DOHH2 (cell line): Measurements from ENCODE around the gene LPIN1.

Experiments used
- H3F3A ChIP-seq: fragments of 200-600 bp; sonication (generic), shearing (Covaris generic); 2 replicates; pipeline ENCODE4 v1.6.0; 2016; ENCODE audit warnings: antibody characterized with exemption, mild to moderate bottlenecking; ENCODE audit not compliant: control insufficient read depth, insufficient read depth
- H3K27ac ChIP-seq: fragments of 200-600 bp; sonication (generic); 2 replicates; pipeline ENCODE4 v1.5.1; 2014; ENCODE audit warnings: low read depth, mild to moderate bottlenecking, low read length, moderate library complexity
- H3K27me3 ChIP-seq: fragments of 200-600 bp; sonication (generic); 2 replicates; pipeline ENCODE4 v1.6.1; 2014; ENCODE audit warnings: mild to moderate bottlenecking, low read length, mixed read lengths; ENCODE audit not compliant: control insufficient read depth
- H3K36me3 ChIP-seq: fragments of 200-600 bp; sonication (generic); 2 replicates; pipeline ENCODE4 v1.6.1; 2014; ENCODE audit warnings: mild to moderate bottlenecking, low read length, moderate library complexity, mixed read lengths; ENCODE audit not compliant: control insufficient read depth
- H3K4me1 ChIP-seq: fragments of 200-600 bp; sonication (generic); 2 replicates; pipeline ENCODE4 v1.6.1; 2014; ENCODE audit warnings: mild to moderate bottlenecking, low read length, mixed read lengths; ENCODE audit not compliant: control insufficient read depth
- H3K4me2 ChIP-seq: fragments of 200-600 bp; sonication (generic); 2 replicates; pipeline ENCODE4 v1.6.0; 2014; ENCODE audit warnings: mild to moderate bottlenecking, low read length, moderate library complexity
- H3K4me3 ChIP-seq: fragments of 200-600 bp; sonication (generic); 2 replicates; pipeline ENCODE4 v1.5.1; 2014; ENCODE audit warnings: mild to moderate bottlenecking, low read length, mixed read lengths
- H3K79me2 ChIP-seq: fragments of 200-600 bp; sonication (generic); 2 replicates; pipeline ENCODE4 v1.6.1; 2014; ENCODE audit warnings: mild to moderate bottlenecking, low read length, mixed read lengths; ENCODE audit not compliant: control insufficient read depth
- H3K9me2 ChIP-seq: fragments of 200-600 bp; sonication (generic); replicated peaks from 2 replicates; pipeline ENCODE4 v1.6.1; 2014; ENCODE audit warnings: mild to moderate bottlenecking, low read length, mixed read lengths; ENCODE audit not compliant: control insufficient read depth
- H3K9me3 ChIP-seq: fragments of 200-600 bp; sonication (generic); 2 replicates; pipeline ENCODE4 v1.6.1; 2014; ENCODE audit warnings: antibody characterized with exemption, low read length, mixed read lengths; ENCODE audit not compliant: control insufficient read depth, insufficient read depth
- H4K20me1 ChIP-seq: fragments of 200-600 bp; sonication (generic); 2 replicates; pipeline ENCODE4 v1.6.0; 2014; ENCODE audit warnings: low read depth, mild to moderate bottlenecking, antibody characterized with exemption, low read length, moderate library complexity; ENCODE audit not compliant: control insufficient read depth, insufficient read depth
- CTCF ChIP-seq: fragments of 200-600 bp; sonication (generic); IDR thresholded peaks from one replicate; pipeline ENCODE4 v1.5.1; 2014; ENCODE audit warnings: antibody characterized with exemption, mild to moderate bottlenecking, low read depth, low read length; ENCODE audit not compliant: poor library complexity, severe bottlenecking
- EZH2phosphoT487 ChIP-seq: fragments of 200-600 bp; sonication (generic); IDR thresholded peaks from 2 replicates; pipeline ENCODE4 v1.6.1; 2017; ENCODE audit warnings: borderline replicate concordance, mild to moderate bottlenecking, antibody characterized with exemption, low read length, moderate library complexity, mixed read lengths

Gene LPIN1

GRCh38 chr2:11746376-11746806, at the start of gene LPIN1:
Gene LPIN1, plus strand, starts transcription at chr2:11746632. Its CDS starts 18,910 bp downstream, at chr2:11765542.
- Histone ChIP-seq H3K36me3 (no peaks in the 10 kb centered on the region), H3K27me3 (0 out of 2 replicates have a peak, but pooled peaks cover 4% of the 10 kb centered on the region), H3K4me2 (peak within 1 kb of the TSS; percentile 82), H3K4me3 (peak within 1 kb of the TSS; percentile 83), H3K9me2 (no peaks in the 10 kb centered on the region), H3K4me1 (peaks cover 74% of the 10 kb centered on the region), H3K27ac (peak within 1 kb of the TSS; percentile 89), H4K20me1 (peaks cover 16% of the 10 kb centered on the region), H3F3A (peaks cover 33% of the 10 kb centered on the region), H3K9me3 (no peaks in the 10 kb centered on the region), H3K79me2 (peaks cover 31% of the 10 kb centered on the region)
- no peak for TF ChIP-seq EZH2phosphoT487
- TF ChIP-seq CTCF: no peak

GRCh38 chr2:11696736-11697102, 49.7 kb upstream of the LPIN1 start:
- H3K27me3 ChIP-seq: peaks cover 16% of the 10 kb centered on the region
- H3K4me3 ChIP-seq: no peak overlapping the region
- peaks cover 8% of the 10 kb centered on the region for H3K4me1 ChIP-seq
- H3K36me3 ChIP-seq: no peaks in the 10 kb centered on the region
- H3K9me2 ChIP-seq: no peaks in the 10 kb centered on the region
- no peaks in the 10 kb centered on the region for H3K79me2 ChIP-seq
- H4K20me1 ChIP-seq: no peaks in the 10 kb centered on the region; the same call in 1 of the 2 replicates
- no peak overlapping the region for H3K4me2 ChIP-seq
- H3K27ac ChIP-seq: no peak overlapping the region
- no peaks in the 10 kb centered on the region for H3F3A ChIP-seq
- H3K9me3 ChIP-seq: no peaks in the 10 kb centered on the region
- no peak for TF ChIP-seq CTCF
- no peak for TF ChIP-seq EZH2phosphoT487

- Histone ChIP-seq H3K27ac (no peak overlapping the region), H3K9me3 (no peaks in the 10 kb centered on the region), H4K20me1 (no peaks in the 10 kb centered on the region; the same call in 1 of the 2 replicates), H3K79me2 (no peaks in the 10 kb centered on the region), H3K9me2 (no peaks in the 10 kb centered on the region), H3F3A (no peaks in the 10 kb centered on the region), H3K4me3 (no peak overlapping the region), H3K4me1 (peaks cover 13% of the 10 kb centered on the region), H3K27me3 (peaks cover 16% of the 10 kb centered on the region), H3K36me3 (no peaks in the 10 kb centered on the region), H3K4me2 (no peak overlapping the region)
- no peak for TF ChIP-seq CTCF
- TF ChIP-seq EZH2phosphoT487: no peak
Measured at GRCh38 chr2:11697103-11697871, 49.1 kb upstream of the LPIN1 start.
